ENCODE measurements around the gene CEP350.

The CEP350 gene

GRCh38 chr1:180092931-180093650, 138.5 kb downstream of the CEP350 start:
- Histone ChIP-seq H3K36me3 (ENCODE audit: low read depth) (peaks cover 66% of the 10 kb centered on the region), H3K27ac (ENCODE audit: poor library complexity, severe bottlenecking) (no peak overlapping the region), H3K4me1 (ENCODE audit: insufficient read depth, poor library complexity, severe bottlenecking) (peaks cover 2% of the 10 kb centered on the region), H3K27me3 (ENCODE audit: insufficient read depth, poor library complexity, severe bottlenecking) (no peaks in the 10 kb centered on the region), H3K9me3 (ENCODE audit: severe bottlenecking) (no peaks in the 10 kb centered on the region), H3K4me3 (ENCODE audit: severe bottlenecking) (no peak overlapping the region)
- no peak for TF ChIP-seq CTCF (IDR thresholded peaks at IDR 0.05; ENCODE audit: poor library complexity, severe bottlenecking)
- no peak for DNase-seq (ENCODE audit: low spot score)
- ATAC-seq (ENCODE audit: low read depth) = no peak

- Histone ChIP-seq H3K4me1 (ENCODE audit: insufficient read depth, poor library complexity, severe bottlenecking) (peaks cover 14% of the 10 kb centered on the region), H3K9me3 (ENCODE audit: severe bottlenecking) (no peaks in the 10 kb centered on the region), H3K27me3 (ENCODE audit: insufficient read depth, poor library complexity, severe bottlenecking) (no peaks in the 10 kb centered on the region), H3K27ac (ENCODE audit: poor library complexity, severe bottlenecking) (no peak overlapping the region), H3K4me3 (ENCODE audit: severe bottlenecking) (no peak overlapping the region), H3K36me3 (ENCODE audit: low read depth) (peaks cover 71% of the 10 kb centered on the region)
- ATAC-seq (ENCODE audit: low read depth) (no peak), DNase-seq (ENCODE audit: low spot score) (no peak)
- TF ChIP-seq CTCF (IDR thresholded peaks at IDR 0.05; ENCODE audit: poor library complexity, severe bottlenecking) = no peak
Measured at GRCh38 chr1:180094705-180095295, 140.2 kb downstream of the CEP350 start.

GRCh38 chr1:180096584-180097325, 142.1 kb downstream of the CEP350 start:
- H3K9me3 ChIP-seq (ENCODE audit: severe bottlenecking) = no peaks in the 10 kb centered on the region
- peaks cover 76% of the 10 kb centered on the region for H3K36me3 ChIP-seq (ENCODE audit: low read depth)
- H3K27me3 ChIP-seq (ENCODE audit: insufficient read depth, poor library complexity, severe bottlenecking) = no peaks in the 10 kb centered on the region
- no peak overlapping the region for H3K27ac ChIP-seq (ENCODE audit: poor library complexity, severe bottlenecking)
- ATAC-seq (ENCODE audit: low read depth) (no peak), DNase-seq (ENCODE audit: low spot score) (no peak)
- no peak for TF ChIP-seq CTCF (IDR thresholded peaks at IDR 0.05; ENCODE audit: poor library complexity, severe bottlenecking)
- no peak overlapping the region for H3K4me3 ChIP-seq (ENCODE audit: severe bottlenecking)
- peaks cover 14% of the 10 kb centered on the region for H3K4me1 ChIP-seq (ENCODE audit: insufficient read depth, poor library complexity, severe bottlenecking)

- no peaks in the 10 kb centered on the region for H3K27me3 ChIP-seq (ENCODE audit: insufficient read depth, poor library complexity, severe bottlenecking)
- H3K27ac ChIP-seq (ENCODE audit: poor library complexity, severe bottlenecking) = no peak overlapping the region
- no peaks in the 10 kb centered on the region for H3K9me3 ChIP-seq (ENCODE audit: severe bottlenecking)
- peaks cover 14% of the 10 kb centered on the region for H3K4me1 ChIP-seq (ENCODE audit: insufficient read depth, poor library complexity, severe bottlenecking)
- DNase-seq (ENCODE audit: low spot score) (no peak), ATAC-seq (ENCODE audit: low read depth) (no peak)
- peaks cover 71% of the 10 kb centered on the region for H3K36me3 ChIP-seq (ENCODE audit: low read depth)
- no peak for TF ChIP-seq CTCF (IDR thresholded peaks at IDR 0.05; ENCODE audit: poor library complexity, severe bottlenecking)
- H3K4me3 ChIP-seq (ENCODE audit: severe bottlenecking) = no peak overlapping the region
Measured at GRCh38 chr1:180097326-180097605, 142.7 kb downstream of the CEP350 start.

Data from RWPE2 (cell line).